HG02642 (cell line): ENCODE results near the gene SLC25A42.
A peak's percentile ranks its signal among the peaks of the same experiment; 100 is the strongest.
"Not testable (repeated sequence)": the region's sequence is repeated elsewhere in the genome, so short reads cannot be mapped to it uniquely, and the experiment has no call there.

ENCODE experiments used
- ATAC-seq: cut with Tn5 transposase; IDR thresholded peaks from one replicate; pipeline ENCODE4 v1.9.1; 2021; ENCODE audit warnings: mild to moderate bottlenecking; ENCODE audit not compliant: unreplicated experiment, poor library complexity

The SLC25A42 gene

GRCh38 chr19:19126102-19126501, 62.3 kb downstream of the SLC25A42 start:
- ATAC-seq, result no peak

GRCh38 chr19:19131989-19132388, 68.2 kb downstream of the SLC25A42 start:
- ATAC-seq, result no peak

GRCh38 chr19:19132912-19133311, 69.1 kb downstream of the SLC25A42 start:
- no peak for ATAC-seq

- ATAC-seq, result no peak
These were observed 70.2 kb downstream of the SLC25A42 start for GRCh38 chr19:19133985-19134384.

GRCh38 chr19:19134687-19135158, 70.9 kb downstream of the SLC25A42 start:
- no peak for ATAC-seq

- ATAC-seq, result not testable (repeated sequence)
These were observed 71.9 kb downstream of the SLC25A42 start for GRCh38 chr19:19135713-19136112.

- no peak for ATAC-seq
These were observed 73.8 kb downstream of the SLC25A42 start for GRCh38 chr19:19137556-19138108.

- peak; percentile 99 for ATAC-seq
These were observed 74.6 kb downstream of the SLC25A42 start, which contains the start of gene TMEM161A for GRCh38 chr19:19138109-19138981. TSS of gene TMEM161A (minus strand) at chr19:19138478. CDS start at chr19:19138428, 50 bp downstream.

GRCh38 chr19:19139876-19140229, 76.1 kb downstream of the SLC25A42 start:
- ATAC-seq, result no peak

- ATAC-seq, result no peak
These were observed 76.7 kb downstream of the SLC25A42 start for GRCh38 chr19:19140476-19140875.

GRCh38 chr19:19142347-19142746, 78.6 kb downstream of the SLC25A42 start:
- ATAC-seq, result no peak

GRCh38 chr19:19145281-19145680, 81.5 kb downstream of the SLC25A42 start:
- no peak for ATAC-seq

- ATAC-seq, result peak; percentile 55
These were observed 82.2 kb downstream of the SLC25A42 start for GRCh38 chr19:19145684-19146608.

- ATAC-seq, result no peak
These were observed 83.1 kb downstream of the SLC25A42 start for GRCh38 chr19:19146865-19147264.

- ATAC-seq, result no peak
These were observed 83.5 kb downstream of the SLC25A42 start for GRCh38 chr19:19147344-19147743.

GRCh38 chr19:19148504-19148903, 84.7 kb downstream of the SLC25A42 start:
- not testable (repeated sequence) for ATAC-seq

- ATAC-seq, result no peak
These were observed 85.6 kb downstream of the SLC25A42 start for GRCh38 chr19:19149435-19149834.

GRCh38 chr19:19151418-19151817, 87.6 kb downstream of the SLC25A42 start:
- ATAC-seq, result no peak

- no peak for ATAC-seq
These were observed 89.0 kb downstream of the SLC25A42 start for GRCh38 chr19:19152668-19153384.
